Neutrophil (primary cell): ENCODE data around the gene UBE2L6.

Experiments
- H3K27ac ChIP-seq: fragments of 200-600 bp; sonication (generic); 2 replicates; pipeline ENCODE4 v1.5.1; 2016; ENCODE audit warnings: mild to moderate bottlenecking, moderate library complexity
- H3K27me3 ChIP-seq: fragments of 200-600 bp; sonication (generic); 2 replicates; pipeline ENCODE4 v1.6.0; 2016; ENCODE audit warnings: mild to moderate bottlenecking
- H3K36me3 ChIP-seq: fragments of 200-600 bp; sonication (generic); 2 replicates; pipeline ENCODE4 v1.5.1; 2017
- H3K4me1 ChIP-seq, 2 experiments: fragments of 200-600 bp in 1 of 2; sonication (generic) in 1 of 2; 1 replicate in 1 of 2; 2 replicates in 1 of 2; pipeline versions ENCODE4 v1.5.1 to v1.6.1; 2013 to 2016; ENCODE audit warnings: low read depth in 1 of 2, low read length in 1 of 2, mild to moderate bottlenecking in 1 of 2, moderate library complexity in 1 of 2; ENCODE audit not compliant: control insufficient read depth in 1 of 2, insufficient read depth in 1 of 2
- H3K4me3 ChIP-seq, 2 experiments: fragments of 200-600 bp in 1 of 2; sonication (generic) in 1 of 2; 1 replicate in 1 of 2; 2 replicates in 1 of 2; pipeline ENCODE4 v1.5.1; 2013 to 2016; ENCODE audit warnings: low read depth in 1 of 2, low read length in 1 of 2, mild to moderate bottlenecking in 1 of 2, moderate library complexity in 1 of 2
- H3K9me3 ChIP-seq: fragments of 200-600 bp; sonication (generic); 2 replicates; pipeline ENCODE4 v1.5.1; 2016
- CTCF ChIP-seq: fragments of 200-600 bp; sonication (generic); IDR thresholded peaks from 2 replicates; pipeline ENCODE4 v1.5.1; 2016; ENCODE audit warnings: antibody characterized with exemption

Gene UBE2L6

GRCh38 chr11:57605028-57605420, 37.6 kb upstream of the UBE2L6 start:
- H3K27me3 ChIP-seq: no peaks in the 10 kb centered on the region
- H3K36me3 ChIP-seq: no peaks in the 10 kb centered on the region
- no peaks in the 10 kb centered on the region for H3K4me1 ChIP-seq
- TF ChIP-seq CTCF: no peak
- H3K27ac ChIP-seq: no peak overlapping the region
- no peaks in the 10 kb centered on the region for H3K9me3 ChIP-seq
- H3K4me3 ChIP-seq: no peak overlapping the region

DNA sequence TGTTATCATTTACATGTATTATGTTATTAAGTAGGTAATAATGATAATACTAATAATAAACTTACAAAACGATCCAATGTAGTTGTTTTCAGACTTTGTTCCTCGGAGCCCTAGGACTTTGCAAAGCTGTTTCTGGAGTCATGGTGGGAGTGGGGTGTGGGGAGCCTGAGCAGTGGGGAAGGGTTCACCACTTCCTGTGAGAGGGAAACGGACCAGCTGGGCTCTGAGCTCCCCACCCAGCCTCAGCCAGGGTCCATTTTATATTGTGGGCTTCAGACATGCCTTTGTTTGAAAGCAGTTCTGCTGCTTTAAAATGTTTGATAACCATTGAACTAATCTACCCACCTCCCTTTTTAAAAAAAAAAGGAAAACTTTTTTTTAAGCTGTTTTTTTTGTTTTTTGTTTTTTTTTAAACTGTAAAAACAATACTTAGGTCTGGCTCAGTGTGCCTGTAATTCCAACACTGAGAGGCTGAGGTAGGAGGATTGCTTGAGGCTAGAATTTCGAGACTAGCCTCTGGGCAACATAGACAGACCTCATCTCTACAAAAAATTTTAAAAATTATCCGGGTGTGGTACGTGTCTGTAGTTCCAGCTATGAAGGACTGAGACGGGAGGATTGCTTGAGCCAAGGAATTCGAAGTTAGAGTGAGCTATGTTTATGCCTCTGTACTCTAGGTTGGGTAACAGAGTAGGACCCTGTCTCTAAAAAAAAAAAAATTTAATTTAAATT, 37.0 kb upstream of the UBE2L6 start:
- no peak overlapping the region for H3K4me3 ChIP-seq
- TF ChIP-seq CTCF: no peak
- no peaks in the 10 kb centered on the region for H3K36me3 ChIP-seq
- H3K9me3 ChIP-seq: no peaks in the 10 kb centered on the region
- no peak overlapping the region for H3K27ac ChIP-seq
- no peaks in the 10 kb centered on the region for H3K27me3 ChIP-seq
- H3K4me1 ChIP-seq: peaks cover 2 to 3% of the 10 kb centered on the region in 2 experiments

GRCh38 chr11:57601297-57601696, 33.8 kb upstream of the UBE2L6 start:
- H3K27me3 ChIP-seq: peaks cover 22% of the 10 kb centered on the region
- peaks cover 17 to 21% of the 10 kb centered on the region in 2 experiments for H3K4me1 ChIP-seq
- H3K36me3 ChIP-seq: no peaks in the 10 kb centered on the region
- no peak overlapping the region for H3K27ac ChIP-seq
- no peaks in the 10 kb centered on the region for H3K9me3 ChIP-seq
- H3K4me3 ChIP-seq: no peak overlapping the region
- TF ChIP-seq CTCF: no peak

DNA sequence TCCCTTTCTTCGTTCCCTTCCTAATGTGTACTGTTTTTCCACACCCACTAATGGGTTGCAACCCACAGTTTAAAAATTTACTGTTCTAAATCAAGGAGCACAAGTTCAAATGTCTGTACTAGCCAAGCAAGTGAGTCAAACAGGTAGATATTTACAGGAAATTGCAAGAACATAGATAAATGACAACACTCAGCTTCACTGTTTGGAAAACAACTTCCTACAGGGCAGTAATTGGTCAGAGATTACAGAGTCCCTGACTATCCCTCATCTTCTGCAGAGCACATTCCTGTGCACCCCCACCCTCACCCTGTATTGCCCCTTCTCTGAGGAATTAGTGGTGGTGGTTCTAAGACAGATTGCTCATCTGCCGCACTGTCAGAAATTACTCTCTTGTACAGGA, 31.9 kb upstream of the UBE2L6 start:
- Histone ChIP-seq H3K36me3 (no peaks in the 10 kb centered on the region), H3K27ac (no peak overlapping the region), H3K4me1 (peaks cover 17 to 21% of the 10 kb centered on the region in 2 experiments), H3K27me3 (peaks cover 22% of the 10 kb centered on the region), H3K9me3 (no peaks in the 10 kb centered on the region), H3K4me3 (peak overlapping the region; percentile 13 to 55)
- TF ChIP-seq CTCF: no peak

GRCh38 chr11:57598831-57599155, 31.3 kb upstream of the UBE2L6 start:
- H3K27me3 ChIP-seq: peaks cover 22% of the 10 kb centered on the region
- H3K9me3 ChIP-seq: no peaks in the 10 kb centered on the region
- no peak overlapping the region for H3K27ac ChIP-seq
- peaks cover 17 to 21% of the 10 kb centered on the region in 2 experiments for H3K4me1 ChIP-seq
- peak overlapping the region; percentile 55 to 62 for H3K4me3 ChIP-seq
- TF ChIP-seq CTCF: no peak
- H3K36me3 ChIP-seq: no peaks in the 10 kb centered on the region
